ENCODE measurements around the gene NSUN5.

- TF ChIP-seq GATA2 (IDR thresholded peaks at IDR 0.05; ENCODE audit: low read depth, low read length) (no peak), GATA3 (IDR thresholded peaks at IDR 0.05; ENCODE audit: low read depth, low read length) (no peak)
These were observed 5.1 kb downstream of the NSUN5 start for GRCh38 chr7:73303546-73303945.
